Raji (cell line): Measurements from ENCODE around the gene ARL6IP6.
A peak's percentile ranks its signal among the peaks of the same experiment; 100 is the strongest.

Source experiments
- POLR2A ChIP-seq: IDR thresholded peaks from 2 replicates; pipeline ENCODE4 v1.6.1; 2011; ENCODE audit warnings: low read depth, low read length, control low read depth; ENCODE audit not compliant: insufficient read depth

Gene ARL6IP6

DNA sequence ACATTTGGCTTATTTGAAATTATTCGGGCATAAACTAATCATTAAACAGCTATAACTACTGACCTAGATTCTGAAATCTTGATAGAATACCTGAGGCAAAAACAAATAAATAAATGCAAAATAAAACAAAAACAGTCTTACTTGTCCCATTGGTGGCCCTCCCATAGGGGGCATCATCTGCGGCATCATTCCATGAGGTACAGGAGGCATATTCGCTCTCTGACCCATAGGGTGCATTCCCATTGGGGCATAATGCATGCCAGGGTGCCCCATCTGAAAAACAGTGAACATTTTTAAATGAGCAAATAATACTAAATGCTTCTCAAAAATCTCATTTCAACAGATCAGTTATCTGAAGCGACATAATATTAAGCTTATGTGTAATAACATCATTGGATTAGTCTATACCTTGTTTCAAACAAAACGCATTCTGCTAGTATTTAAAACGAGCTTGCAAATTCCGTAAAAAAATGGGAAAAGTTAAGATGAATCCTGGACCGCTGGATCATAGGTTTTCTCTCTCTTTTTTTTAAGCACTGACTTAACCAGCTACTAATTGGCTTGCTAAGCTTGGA is 2.5 kb upstream of the ARL6IP6 start:
- no peak for TF ChIP-seq POLR2A

- no peak for TF ChIP-seq POLR2A
These were observed 1.6 kb upstream of the ARL6IP6 start for GRCh38 chr2:152716805-152717227.

DNA sequence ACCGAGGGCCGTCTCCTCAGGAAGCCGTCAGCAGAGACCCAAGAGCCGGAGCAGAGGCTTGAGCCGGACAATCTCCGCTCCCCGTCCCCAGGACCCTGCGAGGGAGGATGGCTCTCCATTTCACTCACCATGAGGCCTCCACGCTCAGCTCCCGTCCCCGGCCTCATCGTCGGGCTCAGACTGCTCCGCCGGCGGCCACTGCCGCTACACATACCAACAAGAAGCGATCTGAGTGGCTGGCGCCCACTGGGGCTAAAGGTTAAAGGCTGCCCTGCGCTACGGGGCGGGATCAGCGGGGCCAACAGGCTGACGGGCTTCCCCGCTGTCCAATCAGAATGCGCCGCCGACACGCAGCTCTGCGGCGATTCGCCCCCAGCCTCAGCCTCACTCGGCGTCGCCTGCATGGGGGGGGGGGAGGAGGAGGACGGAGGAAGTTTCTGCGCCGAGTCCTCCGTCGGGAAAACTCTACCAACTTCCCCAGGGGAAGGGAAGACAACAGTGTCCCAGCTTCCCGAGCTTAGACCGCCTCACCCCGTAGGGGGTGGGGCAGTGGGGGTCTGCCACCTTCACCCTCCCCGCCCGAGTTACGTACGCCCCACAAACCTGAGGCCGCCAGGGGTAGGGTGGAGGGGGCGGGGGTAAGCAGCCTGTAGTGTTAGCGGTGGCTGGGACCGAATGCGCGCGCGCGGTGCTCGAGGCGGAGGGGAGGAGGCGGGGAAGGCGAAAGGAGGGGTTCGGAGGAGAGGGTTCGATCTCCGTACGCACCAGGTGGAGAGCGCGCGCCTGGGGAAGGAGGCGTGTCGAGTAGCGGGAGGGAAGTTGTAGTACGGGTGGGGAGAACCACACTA is 968 bp upstream of the ARL6IP6 start, which contains the start of gene PRPF40A:
TSS of gene PRPF40A (minus strand) at position 234 of the 848 bp plus-strand sequence. CDS start at position 212, 22 bp downstream.
- peak; percentile 86 for TF ChIP-seq POLR2A

GRCh38 chr2:152718909-152719645 is 657 bp downstream of the ARL6IP6 start:
- no peak; the same call in 1 of the 2 replicates for TF ChIP-seq POLR2A

- TF ChIP-seq POLR2A = no peak
These were observed 2.4 kb downstream of the ARL6IP6 start for GRCh38 chr2:152720794-152721193.

- TF ChIP-seq POLR2A = no peak
These were observed 5.5 kb downstream of the ARL6IP6 start for GRCh38 chr2:152723918-152724317.

DNA sequence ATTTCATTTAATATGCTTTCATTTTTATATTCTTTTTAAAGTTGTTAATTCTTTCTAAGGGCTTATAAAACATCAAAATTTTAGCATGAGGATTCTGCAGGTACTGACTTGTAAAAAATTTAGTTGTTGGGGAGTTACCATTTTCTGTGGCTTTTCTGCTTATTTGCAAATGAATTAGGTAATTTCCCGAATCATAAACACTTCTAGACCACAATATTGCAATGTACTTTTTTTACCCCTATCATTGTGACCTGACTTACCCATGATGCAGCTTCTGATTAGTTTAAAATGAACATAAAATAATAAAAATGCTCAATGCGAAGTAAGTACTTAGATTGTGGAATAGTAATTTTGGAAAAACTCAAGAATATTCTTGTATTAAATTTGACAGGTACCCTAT is 11.4 kb downstream of the ARL6IP6 start:
- no peak for TF ChIP-seq POLR2A

GRCh38 chr2:152730591-152731333 is 12.3 kb downstream of the ARL6IP6 start:
- no peak for TF ChIP-seq POLR2A

- no peak for TF ChIP-seq POLR2A
These were observed 20.0 kb downstream of the ARL6IP6 start for GRCh38 chr2:152738438-152738837.

- TF ChIP-seq POLR2A = no peak
These were observed 22.4 kb downstream of the ARL6IP6 start for GRCh38 chr2:152740743-152741328.

DNA sequence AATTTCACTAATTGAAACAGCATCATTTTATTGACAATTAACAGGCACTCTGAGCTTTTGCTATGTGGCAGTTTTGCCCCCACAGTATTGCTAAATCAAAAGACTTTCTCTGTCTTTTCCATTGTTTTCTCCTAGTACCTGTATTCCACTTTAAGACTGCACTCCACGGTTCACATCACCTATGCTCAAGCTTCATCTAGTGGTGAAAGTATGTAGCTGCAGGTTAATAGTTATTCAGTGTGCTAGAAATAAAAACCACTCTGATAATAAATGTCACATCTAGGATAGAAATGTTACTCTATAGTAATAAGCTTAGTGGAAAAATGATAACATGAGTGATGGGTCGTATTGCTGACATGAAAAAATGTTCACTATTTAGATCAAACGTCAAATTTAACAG is 24.6 kb downstream of the ARL6IP6 start:
- TF ChIP-seq POLR2A = no peak

GRCh38 chr2:152755029-152755428 is 36.6 kb downstream of the ARL6IP6 start:
- no peak for TF ChIP-seq POLR2A

DNA sequence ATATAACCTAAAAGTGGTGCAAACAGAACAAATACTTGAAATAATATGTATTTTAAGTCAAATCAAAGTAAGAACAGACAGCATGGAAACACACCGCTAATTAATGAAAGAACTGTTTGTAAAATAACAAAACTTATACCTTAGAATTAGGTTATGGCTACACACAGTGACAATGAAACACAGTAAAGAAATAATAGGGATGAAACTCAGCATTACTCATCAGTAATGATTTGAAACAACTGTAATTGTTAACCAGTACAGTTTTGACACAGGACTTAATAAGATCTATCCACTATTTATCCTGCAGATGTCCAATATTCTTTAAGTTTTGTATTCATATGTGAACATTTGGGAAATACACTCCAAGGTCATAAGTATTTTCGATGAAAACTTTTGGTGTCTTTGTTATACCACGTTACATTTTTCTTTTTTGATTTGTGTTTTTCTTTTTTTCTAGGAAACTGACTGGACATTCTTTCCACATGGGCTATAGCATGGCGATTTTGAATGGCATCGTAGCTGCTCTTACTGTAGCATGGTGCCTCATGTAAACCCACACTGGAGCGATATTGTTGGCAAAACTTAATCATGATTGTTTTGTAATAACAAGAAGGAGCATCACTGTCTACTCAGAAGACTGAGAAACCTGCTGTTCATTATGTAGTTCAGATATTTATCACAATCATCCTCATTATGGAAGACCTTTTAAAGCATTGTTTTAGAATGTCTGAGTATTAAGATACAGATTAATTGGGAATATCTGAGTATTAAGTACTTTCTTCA is 41.1 kb downstream of the ARL6IP6 start:
- no peak for TF ChIP-seq POLR2A

- no peak for TF ChIP-seq POLR2A
These were observed 42.8 kb downstream of the ARL6IP6 start for GRCh38 chr2:152761214-152761613.

DNA sequence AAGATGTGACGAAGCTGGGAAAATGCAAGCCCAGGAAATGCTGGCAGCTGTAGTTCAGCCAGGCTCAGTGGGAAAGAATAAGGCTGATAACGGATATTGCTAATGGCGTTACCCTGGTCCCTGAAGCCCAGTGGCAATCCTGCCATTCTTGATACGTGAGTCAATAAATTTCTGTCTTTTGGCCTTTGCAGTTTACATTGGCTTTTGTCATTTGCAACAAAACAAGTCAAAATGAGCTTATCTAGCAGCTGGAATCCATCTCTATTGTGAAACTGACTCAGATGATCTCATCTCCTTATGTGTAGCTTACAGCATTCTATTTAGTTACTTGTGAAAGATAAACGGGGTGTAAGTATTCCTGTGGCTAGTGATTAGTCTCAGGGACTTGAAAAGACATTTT is 43.8 kb downstream of the ARL6IP6 start:
- TF ChIP-seq POLR2A = no peak
